Measurements from ENCODE around the gene PSMB2.

- TF ChIP-seq CTCF (IDR thresholded peaks at IDR 0.05) (no peak), POLR2AphosphoS5 (IDR thresholded peaks at IDR 0.05) (no peak)
Observed at GRCh38 chr1:35650416-35650815, 9.1 kb upstream of the PSMB2 start.
